Endometrial microvascular endothelial cells (primary cell): ENCODE results near the gene SMARCAL1. TPM values are rescaled to one million over a fixed set of nuclear protein-coding genes. Genes with fewer than 3 reads are reported as not detected.

Source experiments
- in situ Hi-C: cut with HindIII; loops from 2 replicates; pipeline ENCODE4 v1.10.0; 2017; ENCODE audit warnings: low sequenced_read_pairs, low pct_unique_long_range_greater_than_20kb; ENCODE audit errors: inconsistent ontology term
- total RNA-seq: library from RNA; depleted of rRNA; stranded (reverse); fragments of >200 nt; gene quantifications from one replicate; pipeline ENCODE4 v1.2.3, GENCODE V29; 2015; ENCODE audit errors: inconsistent ontology term

The SMARCAL1 gene
- total RNA-seq, 1 donor from 2014 or later, result 24.0 TPM

- in situ Hi-C loops, result no loop called here
These were observed 80.5 kb downstream of the SMARCAL1 start for GRCh38 chr2:216492597-216493333.

DNA sequence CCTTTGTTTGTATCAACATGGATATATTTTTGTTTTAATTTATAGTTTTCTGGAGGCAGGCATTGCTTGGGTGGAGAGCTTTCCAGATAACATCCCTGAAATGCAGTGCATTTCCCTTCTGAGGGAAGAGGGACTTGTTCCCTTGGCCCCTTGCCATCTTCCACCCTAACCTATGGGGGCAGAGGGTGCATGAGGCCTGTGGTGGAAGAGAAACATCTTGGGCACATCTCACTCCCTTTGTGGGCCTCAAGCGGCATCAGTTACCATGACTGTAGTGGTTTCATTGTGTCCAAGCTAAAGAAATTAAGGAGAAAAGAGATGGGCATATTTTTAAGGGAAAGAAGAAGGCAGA is 81.0 kb downstream of the SMARCAL1 start:
- in situ Hi-C loops, result no loop called here

- in situ Hi-C loops, result no loop called here
These were observed 83.4 kb downstream of the SMARCAL1 start for GRCh38 chr2:216495656-216496055.

- in situ Hi-C loops, result no loop called here
These were observed 85.2 kb downstream of the SMARCAL1 start for GRCh38 chr2:216497382-216498069.

DNA sequence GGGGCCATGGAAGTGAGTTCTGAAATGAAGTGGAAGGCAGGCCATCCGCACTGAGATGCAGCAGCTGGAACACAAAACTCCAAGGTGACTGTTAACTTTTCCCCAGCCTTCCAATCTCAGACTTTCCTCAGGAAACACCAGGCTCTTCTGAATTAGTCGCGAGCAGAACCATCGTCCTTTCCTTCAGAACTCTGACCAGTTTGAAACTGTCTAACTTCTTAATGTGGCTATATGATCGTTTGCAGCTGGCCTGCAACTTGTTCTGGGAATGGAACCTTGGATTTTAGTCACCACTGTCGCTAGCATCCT is 85.7 kb downstream of the SMARCAL1 start:
- in situ Hi-C loops, result no loop called here

DNA sequence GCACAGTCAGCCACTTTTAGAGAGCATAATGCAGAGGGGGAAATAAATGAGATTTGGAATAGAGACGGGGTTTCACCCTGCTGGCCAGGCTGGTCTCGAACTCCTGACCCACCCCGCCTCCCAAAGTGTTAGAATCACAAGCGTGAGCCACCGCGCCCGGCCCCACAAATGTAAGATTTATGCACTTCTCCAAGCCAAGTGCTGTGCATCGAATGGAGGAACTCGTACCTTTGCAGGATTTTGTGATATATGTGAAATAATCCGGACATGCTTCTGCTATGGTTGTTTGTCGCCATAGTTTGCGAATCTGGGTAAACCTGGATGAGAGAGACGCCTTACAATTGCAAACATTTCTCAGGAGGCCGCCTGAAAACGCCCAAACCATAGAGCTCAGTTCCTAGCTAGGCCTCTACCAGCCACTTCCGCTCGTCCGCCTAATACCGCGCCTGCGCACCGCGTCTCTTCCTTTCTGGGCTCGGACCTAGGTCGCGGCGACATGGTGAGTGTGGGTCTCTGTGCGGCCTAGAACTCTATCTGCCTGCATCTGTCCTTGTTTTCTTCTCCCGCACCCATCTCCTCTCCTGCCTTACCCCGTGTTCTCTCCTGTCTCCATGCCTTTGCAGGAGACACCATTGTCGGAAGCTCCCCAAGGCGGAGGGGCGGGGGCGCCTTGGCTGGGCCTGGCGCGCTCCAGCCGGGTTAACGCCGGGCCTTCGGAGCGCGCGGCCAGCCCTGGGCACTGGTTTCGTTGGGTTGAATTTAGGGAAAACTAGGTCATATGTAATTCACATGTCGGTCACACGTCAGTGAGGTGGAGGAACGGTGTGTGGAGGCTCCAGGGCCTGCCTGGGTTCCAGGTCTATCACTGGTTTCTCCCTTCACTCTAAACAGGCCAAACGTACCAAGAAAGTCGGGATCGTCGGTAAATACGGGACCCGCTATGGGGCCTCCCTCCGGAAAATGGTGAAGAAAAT is 86.4 kb downstream of the SMARCAL1 start, which contains the start of gene RPL37A:
Gene RPL37A (plus strand): TSS at position 466 of the 974 bp plus-strand sequence. CDS start 31 bp downstream, at position 497.
- in situ Hi-C loops, result no loop called here

DNA sequence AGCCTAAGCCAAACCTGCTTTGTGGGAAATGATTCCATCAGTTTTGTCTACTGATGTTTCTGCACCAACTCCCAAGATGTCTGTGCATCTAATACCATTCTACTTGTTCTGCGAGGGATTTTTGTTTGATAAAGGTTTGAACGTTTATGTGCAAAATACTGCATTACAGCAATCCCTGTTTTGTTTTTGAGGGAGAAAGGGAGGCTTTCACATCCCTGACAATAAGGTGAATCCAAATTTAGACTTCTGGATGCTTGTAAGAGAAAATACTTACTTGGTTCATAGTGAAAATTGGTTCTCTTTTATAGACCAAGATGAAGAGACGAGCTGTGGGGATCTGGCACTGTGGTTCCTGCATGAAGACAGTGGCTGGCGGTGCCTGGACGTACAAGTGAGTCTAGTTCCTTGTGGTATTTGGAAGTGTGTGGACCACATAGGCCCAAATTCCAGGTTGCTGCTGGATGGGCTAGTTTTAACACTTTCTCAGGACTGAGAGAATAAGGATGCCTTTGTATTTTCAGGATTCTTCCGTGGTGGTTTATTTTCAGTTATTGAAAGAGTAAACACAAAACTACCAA is 87.4 kb downstream of the SMARCAL1 start:
- in situ Hi-C loops, result no loop called here

DNA sequence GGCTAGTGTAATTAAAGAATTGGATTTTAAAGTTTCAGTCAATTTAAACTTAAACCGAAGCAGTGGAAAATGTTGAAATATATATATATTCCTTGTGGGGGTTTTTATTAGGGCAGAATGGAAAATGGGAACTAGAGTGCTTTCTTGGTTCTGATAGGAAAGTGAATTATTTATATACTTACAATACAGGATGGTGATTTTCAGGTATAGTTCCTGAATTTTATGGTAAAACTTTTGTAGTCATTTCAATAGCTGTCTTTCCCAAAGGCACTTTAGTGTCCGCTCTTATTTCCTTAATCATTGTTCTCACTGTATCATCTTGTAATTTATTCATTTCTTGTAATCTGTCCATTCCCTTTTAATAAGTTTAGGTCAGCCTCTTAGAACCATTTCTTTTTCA is 88.3 kb downstream of the SMARCAL1 start:
- in situ Hi-C loops, result no loop called here

GRCh38 chr2:216501854-216502253 is 89.6 kb downstream of the SMARCAL1 start:
- in situ Hi-C loops, result no loop called here

- in situ Hi-C loops, result no loop called here
These were observed 90.3 kb downstream of the SMARCAL1 start for GRCh38 chr2:216502381-216503158.

- in situ Hi-C loops, result no loop called here
These were observed 90.9 kb downstream of the SMARCAL1 start for GRCh38 chr2:216503159-216503629.

GRCh38 chr2:216503697-216504375 is 91.6 kb downstream of the SMARCAL1 start:
- in situ Hi-C loops, result no loop called here

GRCh38 chr2:216504376-216504762 is 92.1 kb downstream of the SMARCAL1 start:
- in situ Hi-C loops, result no loop called here

- in situ Hi-C loops, result no loop called here
These were observed 93.1 kb downstream of the SMARCAL1 start for GRCh38 chr2:216505133-216506106.

GRCh38 chr2:216507220-216508160 is 95.2 kb downstream of the SMARCAL1 start:
- in situ Hi-C loops, result no loop called here

- in situ Hi-C loops, result no loop called here
These were observed 95.9 kb downstream of the SMARCAL1 start for GRCh38 chr2:216508229-216508628.
